Gastrocnemius medialis (tissue), 4 donors: ENCODE measurements around the gene SEC61A1. TPM values are rescaled to one million over a fixed set of nuclear protein-coding genes. Genes with fewer than 3 reads are reported as not detected.

Source experiments
- ATAC-seq, 2 donors: fragments of 150-250 bp; one replicate each; pipeline ENCODE4 v1.9.1; 2016
- DNase-seq, 2 donors: peaks; one replicate each; pipeline ENCODE4 v3.0.0-alpha.2; 2019
- H3K27ac ChIP-seq, 4 donors: fragments of 200-600 bp; sonication (generic); 1 replicate in 1 of 4; 2 replicates in 3 of 4; pipeline ENCODE4 v1.5.1; 2016 to 2018; ENCODE audit warnings: mild to moderate bottlenecking in 2 of 4, moderate library complexity in 1 of 4
- H3K27me3 ChIP-seq, 3 donors: fragments of 200-600 bp; sonication (generic) in 2 of 3; 1 replicate in 1 of 3; 2 replicates in 2 of 3; pipeline versions ENCODE4 v1.5.1 to v1.6.0; 2016 to 2019; ENCODE audit warnings: mild to moderate bottlenecking in 1 of 3, moderate library complexity in 1 of 3
- H3K36me3 ChIP-seq, 2 donors: fragments of 200-600 bp; sonication (generic) in 1 of 2; one replicate each; pipeline ENCODE4 v1.5.1; 2017 to 2018
- H3K4me1 ChIP-seq, 2 donors: fragments of 200-600 bp; sonication (generic) in 1 of 2; one replicate each; pipeline ENCODE4 v1.5.1; 2016 to 2017; ENCODE audit warnings: mild to moderate bottlenecking in 2 of 2
- H3K4me3 ChIP-seq, 4 donors: fragments of 200-600 bp; sonication (generic) in 3 of 4; 1 replicate in 1 of 4; 2 replicates in 3 of 4; pipeline ENCODE4 v1.5.1; 2016 to 2019; ENCODE audit warnings: mild to moderate bottlenecking in 2 of 4
- H3K9me3 ChIP-seq, 3 donors: fragments of 200-600 bp; sonication (generic) in 2 of 3; 1 replicate in 1 of 3; 2 replicates in 2 of 3; pipeline ENCODE4 v1.5.1; 2016 to 2019
- CTCF ChIP-seq, 5 experiments: fragments of 450-650 bp in 3 of 5; fragments of 200-600 bp in 2 of 5; sonication (generic) in 2 of 5; IDR thresholded peaks in 4 of 5; conservative IDR thresholded peaks in 1 of 5; 1 replicate in 4 of 5; 2 replicates in 1 of 5; pipeline ENCODE4 v1.5.1; 2016 to 2019; ENCODE audit warnings: antibody characterized with exemption in 5 of 5, mild to moderate bottlenecking in 3 of 5, moderate library complexity in 3 of 5
- POLR2A ChIP-seq, 2 donors: fragments of 450-650 bp; IDR thresholded peaks; one replicate each; pipeline ENCODE4 v1.6.1; 2017; ENCODE audit warnings: antibody characterized with exemption in 2 of 2, mild to moderate bottlenecking in 2 of 2, moderate library complexity in 2 of 2
- in situ Hi-C, 4 donors: fragments of 200-750 bp; cut with MboI; loops; one replicate each; pipeline versions ENCODE4 v1.15.0 to v1.8.0; 2017; ENCODE audit warnings: low sequenced_read_pairs in 4 of 4
- intact Hi-C: fragments of 100-400 bp; cut with DNase I; formaldehyde crosslinking; loops from one replicate; pipeline ENCODE4 v1.15.1; 2023; ENCODE audit warnings: low total_unique reads
- total RNA-seq, 4 donors: library from RNA; depleted of rRNA; stranded (reverse); fragments of >200 nt; gene quantifications; one replicate each; pipeline versions ENCODE4 v1.1.0 to v1.2.3, GENCODE V29; 2016

Gene SEC61A1
- total RNA-seq, 4 donors from 2014 or later = 81.6 to 135 (median 106) TPM

- H3K9me3 ChIP-seq = no peaks in the 10 kb centered on the region
- H3K4me1 ChIP-seq = no peaks in the 10 kb centered on the region
- no peak overlapping the region for H3K4me3 ChIP-seq
- H3K36me3 ChIP-seq = no peaks in the 10 kb centered on the region
- DNase-seq (no peak), ATAC-seq (no peak)
- in situ Hi-C loops (no loop called here), intact Hi-C loops (no loop called here)
- peaks cover 0 to 5% (median 2%) of the 10 kb centered on the region in 3 donors for H3K27me3 ChIP-seq
- H3K27ac ChIP-seq = no peak overlapping the region
- TF ChIP-seq POLR2A (IDR thresholded peaks at IDR 0.05) = no peak
Measured at GRCh38 chr3:128009952-128010846, 42.0 kb upstream of the SEC61A1 start.

- Histone ChIP-seq H3K27ac (no peak overlapping the region), H3K4me1 (no peaks in the 10 kb centered on the region), H3K36me3 (no peaks in the 10 kb centered on the region), H3K4me3 (no peak overlapping the region), H3K27me3 (peaks cover 0 to 5% (median 2%) of the 10 kb centered on the region in 3 donors), H3K9me3 (no peaks in the 10 kb centered on the region)
- intact Hi-C loops = no loop called here
- ATAC-seq = no peak
- in situ Hi-C loops = no loop called here
- DNase-seq = no peak
- TF ChIP-seq CTCF (IDR thresholded peaks at IDR 0.05 in 4 of 5, conservative IDR thresholded peaks at IDR 0.05 in 1 of 5) (no peak), POLR2A (IDR thresholded peaks at IDR 0.05) (no peak)
Measured at GRCh38 chr3:128011140-128011539, 41.1 kb upstream of the SEC61A1 start.

GRCh38 chr3:128012050-128012449, 40.2 kb upstream of the SEC61A1 start:
- H3K4me1 ChIP-seq = no peaks in the 10 kb centered on the region
- DNase-seq (no peak), ATAC-seq (no peak)
- intact Hi-C loops (no loop called here), in situ Hi-C loops (no loop called here)
- H3K9me3 ChIP-seq = no peaks in the 10 kb centered on the region
- no peak overlapping the region for H3K27ac ChIP-seq
- no peak for TF ChIP-seq CTCF (IDR thresholded peaks at IDR 0.05 in 4 of 5, conservative IDR thresholded peaks at IDR 0.05 in 1 of 5)
- TF ChIP-seq POLR2A (IDR thresholded peaks at IDR 0.05) = no peak
- no peak overlapping the region for H3K4me3 ChIP-seq
- H3K27me3 ChIP-seq = peaks cover 0 to 5% (median 2%) of the 10 kb centered on the region in 3 donors
- no peaks in the 10 kb centered on the region for H3K36me3 ChIP-seq

GRCh38 chr3:128014548-128014947, 37.7 kb upstream of the SEC61A1 start:
- Histone ChIP-seq H3K27me3 (no peaks in the 10 kb centered on the region), H3K36me3 (no peaks in the 10 kb centered on the region), H3K27ac (no peak overlapping the region), H3K9me3 (no peaks in the 10 kb centered on the region), H3K4me1 (no peaks in the 10 kb centered on the region), H3K4me3 (no peak overlapping the region)
- ATAC-seq = no peak
- in situ Hi-C loops (no loop called here), intact Hi-C loops (no loop called here)
- TF ChIP-seq CTCF (IDR thresholded peaks at IDR 0.05 in 4 of 5, conservative IDR thresholded peaks at IDR 0.05 in 1 of 5) (no peak), POLR2A (IDR thresholded peaks at IDR 0.05) (no peak)
- DNase-seq = no peak

- no peaks in the 10 kb centered on the region for H3K4me1 ChIP-seq
- in situ Hi-C loops = no loop called here
- no peaks in the 10 kb centered on the region for H3K36me3 ChIP-seq
- intact Hi-C loops = no loop called here
- DNase-seq (no peak), ATAC-seq (no peak)
- no peaks in the 10 kb centered on the region for H3K9me3 ChIP-seq
- H3K4me3 ChIP-seq = no peak overlapping the region
- no peak overlapping the region for H3K27ac ChIP-seq
- no peaks in the 10 kb centered on the region for H3K27me3 ChIP-seq
- TF ChIP-seq POLR2A (IDR thresholded peaks at IDR 0.05) (no peak), CTCF (IDR thresholded peaks at IDR 0.05 in 4 of 5, conservative IDR thresholded peaks at IDR 0.05 in 1 of 5) (no peak)
Measured at GRCh38 chr3:128016502-128016901, 35.7 kb upstream of the SEC61A1 start.
